Measurements from ENCODE around the gene STAB1. TPM values are rescaled to one million over a fixed set of nuclear protein-coding genes. Genes with fewer than 3 reads are reported as not detected.

STAB1 gene
- total RNA-seq, 1 donor from 2014 or later: 404 TPM

- no peak for DNase-seq (ENCODE audit: extremely low read depth, low read depth, low spot score)
Observed at GRCh38 chr3:52483577-52484381, 11.4 kb upstream of the STAB1 start.

DNA sequence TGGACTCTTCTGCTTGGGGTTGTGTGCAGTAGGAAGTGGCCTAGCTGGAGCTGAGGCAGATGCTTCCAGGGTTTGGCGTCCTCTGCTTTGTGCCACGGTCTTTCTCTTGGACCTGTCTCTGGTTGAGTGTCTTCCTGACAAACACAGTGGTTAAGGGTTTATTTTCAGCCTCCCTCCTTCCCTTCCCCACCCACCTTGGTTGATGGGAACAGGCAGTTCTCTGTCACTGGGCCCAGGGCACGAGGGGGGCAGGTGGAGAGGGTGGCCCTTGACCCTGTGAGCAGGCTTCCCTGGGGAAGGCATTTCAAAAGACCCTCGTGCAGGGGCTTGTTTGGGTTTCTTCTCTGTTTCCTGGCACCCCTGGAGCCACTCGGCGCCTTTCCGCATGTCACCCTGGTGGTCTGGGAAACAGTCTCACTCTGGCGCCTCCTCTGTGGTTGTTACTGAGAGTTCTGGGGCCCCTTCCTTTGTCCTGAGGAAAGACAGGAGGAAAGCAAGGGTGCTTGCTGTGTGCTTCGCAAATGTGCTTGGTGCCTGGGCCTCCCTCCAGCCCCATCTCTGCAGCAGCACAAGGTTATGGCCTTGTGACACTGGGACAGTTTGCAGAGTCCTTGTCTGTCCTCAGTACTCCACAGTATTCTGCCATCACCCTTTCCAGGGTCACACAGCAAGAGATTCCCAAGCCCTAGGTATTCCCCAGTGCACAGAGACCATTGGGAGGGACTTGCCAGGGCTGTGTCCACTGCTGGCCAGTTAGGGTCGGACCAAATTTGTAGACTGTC is 10.3 kb upstream of the STAB1 start:
- no peak for DNase-seq (ENCODE audit: extremely low read depth, low read depth, low spot score)

GRCh38 chr3:52487050-52487787 is 7.9 kb upstream of the STAB1 start:
- DNase-seq (ENCODE audit: extremely low read depth, low read depth, low spot score): no peak

GRCh38 chr3:52487788-52488691 is 7.1 kb upstream of the STAB1 start:
- DNase-seq (ENCODE audit: extremely low read depth, low read depth, low spot score): no peak

DNA sequence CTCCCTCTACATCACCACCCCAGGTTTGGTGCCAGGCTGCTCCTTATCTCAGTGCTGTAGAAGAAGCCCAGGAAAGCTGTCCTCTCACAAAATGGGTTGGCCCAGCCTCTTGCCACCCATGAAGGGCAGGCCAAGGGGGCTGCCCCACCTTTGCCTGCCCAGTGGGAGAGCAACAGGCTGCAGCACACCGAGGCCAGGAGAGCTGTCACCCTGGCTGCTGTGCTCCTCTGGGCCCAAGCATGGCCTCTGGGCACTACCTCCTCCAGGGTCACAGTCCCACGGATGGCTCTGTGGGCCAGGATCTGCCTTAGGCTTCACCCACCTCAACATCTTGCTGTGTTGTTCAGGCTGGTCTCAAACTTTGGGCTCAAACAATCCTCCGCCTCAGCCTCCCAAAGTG is 6.4 kb upstream of the STAB1 start:
- no peak for DNase-seq (ENCODE audit: extremely low read depth, low read depth, low spot score)

DNA sequence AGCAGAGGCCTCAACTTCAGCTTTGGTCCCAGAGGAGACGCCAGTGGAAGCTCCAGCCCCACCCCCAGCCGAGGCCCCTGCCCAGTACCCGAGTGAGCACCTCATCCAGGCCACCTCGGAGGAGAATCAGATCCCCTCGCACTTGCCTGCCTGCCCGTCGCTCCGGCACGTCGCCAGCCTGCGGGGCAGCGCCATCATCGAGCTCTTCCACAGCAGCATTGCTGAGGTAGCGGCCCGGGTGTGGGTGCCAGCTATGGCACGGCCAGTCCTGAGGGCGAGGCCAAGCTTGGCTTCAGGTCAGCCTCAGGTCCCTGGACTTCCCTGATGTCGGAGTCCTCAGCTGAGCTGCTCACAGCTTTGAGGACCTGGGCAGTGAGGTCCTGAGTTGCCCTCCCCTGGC is 5.7 kb upstream of the STAB1 start:
- no peak for DNase-seq (ENCODE audit: extremely low read depth, low read depth, low spot score)

GRCh38 chr3:52490035-52490938 is 4.9 kb upstream of the STAB1 start:
- DNase-seq (ENCODE audit: extremely low read depth, low read depth, low spot score): no peak

DNA sequence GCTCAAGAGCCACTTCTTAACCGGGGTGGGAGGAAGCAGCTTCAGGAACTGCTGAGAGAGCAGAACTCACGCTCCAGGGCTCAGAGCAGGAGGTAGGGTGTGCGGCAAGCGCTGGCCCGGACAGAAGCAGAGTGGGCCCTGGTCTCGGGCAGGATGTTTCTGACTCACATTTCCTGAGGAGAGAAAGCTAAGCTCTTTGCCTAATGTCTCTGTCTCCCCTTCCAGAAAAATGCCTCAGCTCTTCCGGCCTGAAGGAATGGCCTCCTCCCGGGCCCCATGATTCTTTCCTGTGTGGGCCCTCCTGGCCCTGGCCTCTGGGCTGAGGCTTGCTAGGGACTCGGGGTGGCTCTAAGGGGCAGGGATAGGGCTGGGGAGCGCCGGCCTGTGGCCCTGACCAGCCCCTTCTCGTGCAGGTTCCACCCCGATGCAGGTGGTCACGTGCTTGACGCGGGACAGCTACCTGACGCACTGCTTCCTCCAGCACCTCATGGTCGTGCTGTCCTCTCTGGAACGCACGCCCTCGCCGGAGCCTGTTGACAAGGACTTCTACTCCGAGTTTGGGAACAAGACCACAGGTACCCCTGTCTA is 4.1 kb upstream of the STAB1 start:
- no peak for DNase-seq (ENCODE audit: extremely low read depth, low read depth, low spot score)

- no peak for DNase-seq (ENCODE audit: extremely low read depth, low read depth, low spot score)
Observed at GRCh38 chr3:52492059-52492458, 3.1 kb upstream of the STAB1 start.

GRCh38 chr3:52493232-52494017 is 1.7 kb upstream of the STAB1 start:
- DNase-seq (ENCODE audit: extremely low read depth, low read depth, low spot score): no peak

- no peak for DNase-seq (ENCODE audit: extremely low read depth, low read depth, low spot score)
Observed at GRCh38 chr3:52494445-52494844, 693 bp upstream of the STAB1 start.

GRCh38 chr3:52495777-52496602 is 852 bp downstream of the STAB1 start:
- DNase-seq (ENCODE audit: extremely low read depth, low read depth, low spot score): no peak

GRCh38 chr3:52498137-52499054 is 3.3 kb downstream of the STAB1 start:
- no peak for DNase-seq (ENCODE audit: extremely low read depth, low read depth, low spot score)

DNA sequence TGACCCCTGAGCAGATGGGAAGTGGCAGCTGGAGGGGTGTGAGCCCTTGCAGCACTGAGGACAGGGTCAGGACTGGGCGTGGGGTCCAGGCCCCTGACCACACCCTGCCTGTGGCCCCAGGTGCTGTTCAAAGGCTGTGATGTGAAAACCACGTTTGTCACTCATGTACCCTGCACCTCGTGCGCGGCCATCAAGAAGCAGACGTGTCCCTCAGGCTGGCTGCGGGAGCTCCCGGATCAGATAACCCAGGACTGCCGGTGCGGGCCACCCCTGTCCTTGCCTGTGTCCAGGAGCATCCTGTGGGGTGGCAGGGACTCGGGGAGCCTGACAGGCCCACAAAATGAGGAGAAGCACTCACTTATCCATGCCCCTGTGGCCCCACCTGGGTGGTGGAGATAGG is 5.9 kb downstream of the STAB1 start:
- no peak for DNase-seq (ENCODE audit: extremely low read depth, low read depth, low spot score)

DNA sequence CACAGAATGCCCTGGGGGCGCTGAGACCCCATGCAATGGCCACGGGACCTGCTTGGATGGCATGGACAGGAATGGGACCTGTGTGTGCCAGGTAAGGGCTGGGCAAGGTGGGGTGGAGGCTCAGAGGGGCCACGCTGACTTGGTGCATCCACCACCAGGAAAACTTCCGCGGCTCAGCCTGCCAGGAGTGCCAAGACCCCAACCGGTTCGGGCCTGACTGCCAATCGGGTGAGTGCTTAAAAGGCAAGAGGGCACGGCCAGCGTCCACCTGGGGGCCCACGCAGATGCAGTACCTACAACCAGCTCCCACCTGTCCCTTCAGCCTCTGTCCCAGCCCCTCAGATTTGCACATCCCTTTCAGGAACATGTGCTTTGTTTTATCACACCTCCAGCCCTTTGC is 6.9 kb downstream of the STAB1 start:
- DNase-seq (ENCODE audit: extremely low read depth, low read depth, low spot score): no peak

GRCh38 chr3:52502808-52503350 is 7.7 kb downstream of the STAB1 start:
- no peak for DNase-seq (ENCODE audit: extremely low read depth, low read depth, low spot score)

Measured in glomerular endothelial cell (primary cell).